GM23248 (cell line): Measurements from ENCODE around the gene CYP26B1.

ENCODE experiments used
- EZH2 ChIP-seq: fragments of 200-600 bp; sonication (generic); IDR thresholded peaks from 2 replicates; pipeline ENCODE4 v1.6.1; 2018; ENCODE audit warnings: antibody characterized with exemption, mild to moderate bottlenecking; ENCODE audit not compliant: insufficient read depth, poor library complexity, severe bottlenecking
- EZH2phosphoT487 ChIP-seq: fragments of 200-600 bp; sonication (generic); IDR thresholded peaks from 2 replicates; pipeline ENCODE4 v1.6.1; 2018; ENCODE audit warnings: antibody characterized with exemption, moderate library complexity, mild to moderate bottlenecking, low read depth; ENCODE audit not compliant: insufficient read depth

GRCh38 chr2:72116081-72116533 is 31.6 kb downstream of the CYP26B1 start:
- TF ChIP-seq EZH2, result no peak
- no peak for TF ChIP-seq EZH2phosphoT487
